K562 (cell line): ENCODE results near the gene PCNX4. TPM values are rescaled to one million over a fixed set of nuclear protein-coding genes. Genes with fewer than 3 reads are reported as not detected.

Experiments
- ATF1 ChIP-seq, 2 experiments: fragments of 450-650 bp in 1 of 2; IDR thresholded peaks; 2 replicates each; pipeline ENCODE4 v1.6.1; 2016; ENCODE audit warnings: missing compliant biosample characterization in 1 of 2, missing genetic modification characterization in 1 of 2
- BHLHE40 ChIP-seq: IDR thresholded peaks from 2 replicates; pipeline ENCODE4 v1.6.1; 2011; ENCODE audit warnings: low read length, improper control_type of control experiment
- CBFB ChIP-seq: sonication (generic); formaldehyde crosslinking; IDR thresholded peaks from 2 replicates; pipeline ENCODE4 v1.4.0; 2020; ENCODE audit warnings: mild to moderate bottlenecking, missing genetic modification reagents
- CHCHD3 ChIP-seq: fragments of 250-450 bp; sonication (Bioruptor Pico); IDR thresholded peaks from 2 replicates; pipeline ENCODE4 v2.1.2; 2022; ENCODE audit warnings: mild to moderate bottlenecking
- EZH2 ChIP-seq: IDR thresholded peaks from 2 replicates; pipeline ENCODE4 v1.6.1; 2012; ENCODE audit warnings: low read depth, mild to moderate bottlenecking, inconsistent platforms, low read length, borderline replicate concordance
- GATAD2B ChIP-seq: fragments of 450-650 bp; IDR thresholded peaks from 2 replicates; pipeline ENCODE4 v1.6.1; 2017; ENCODE audit warnings: mild to moderate bottlenecking, borderline replicate concordance
- HDAC1 ChIP-seq, 2 experiments: fragments of 450-650 bp; IDR thresholded peaks; 2 replicates each; pipeline ENCODE4 v1.6.1; 2016 to 2017; ENCODE audit warnings: inconsistent platforms in 1 of 2, mild to moderate bottlenecking in 1 of 2, moderate library complexity in 1 of 2
- HDAC6 ChIP-seq: IDR thresholded peaks from 2 replicates; pipeline ENCODE4 v1.6.1; 2012; ENCODE audit warnings: low read depth, mild to moderate bottlenecking, control low read depth, inconsistent platforms, low read length, moderate library complexity
- HLTF ChIP-seq: fragments of 450-650 bp; IDR thresholded peaks from 2 replicates; pipeline ENCODE4 v1.6.1; 2016
- IRF9 ChIP-seq: fragments of 450-650 bp; IDR thresholded peaks from 2 replicates; pipeline ENCODE4 v1.6.1; 2016; ENCODE audit warnings: missing biosample characterization, missing genetic modification characterization
- MAX ChIP-seq: sonication (generic); formaldehyde crosslinking; IDR thresholded peaks from 2 replicates; pipeline ENCODE4 v1.9.0; 2022; ENCODE audit warnings: mild to moderate bottlenecking, missing genetic modification reagents
- MAZ ChIP-seq, 2 experiments: fragments of 450-650 bp in 1 of 2; sonication (generic) in 1 of 2; formaldehyde crosslinking; IDR thresholded peaks in 1 of 2; conservative IDR thresholded peaks in 1 of 2; 2 replicates each; pipeline versions ENCODE4 v1.4.0 to v1.5.0; 2020; ENCODE audit warnings: mild to moderate bottlenecking in 1 of 2, missing genetic modification reagents in 1 of 2
- NR1H2 ChIP-seq: sonication (generic); formaldehyde crosslinking; IDR thresholded peaks from 2 replicates; pipeline ENCODE4 v1.4.0; 2020; ENCODE audit warnings: mild to moderate bottlenecking, missing genetic modification reagents
- PHF20 ChIP-seq: fragments of 450-650 bp; IDR thresholded peaks from 2 replicates; pipeline ENCODE4 v1.6.1; 2018; ENCODE audit not compliant: partially characterized antibody
- RBM22 ChIP-seq: fragments of 200-400 bp; formaldehyde crosslinking; IDR thresholded peaks from 2 replicates; pipeline ENCODE4 v1.6.1; 2018; ENCODE audit warnings: low read length, low read depth; ENCODE audit not compliant: poor library complexity, severe bottlenecking
- TCFL5 ChIP-seq: fragments of 250-450 bp; sonication (Bioruptor Pico); conservative IDR thresholded peaks from 2 replicates; pipeline ENCODE4 v1.6.1; 2021; ENCODE audit warnings: mild to moderate bottlenecking, moderate library complexity, matching md5 sums
- ZC3H8 ChIP-seq: fragments of 450-650 bp; IDR thresholded peaks from 2 replicates; pipeline ENCODE4 v1.6.1; 2017
- ZNF23 ChIP-seq: fragments of 250-450 bp; sonication (Bioruptor Pico); IDR thresholded peaks from 2 replicates; pipeline ENCODE4 v1.4.0; 2020; ENCODE audit warnings: mild to moderate bottlenecking
- ZNF232 ChIP-seq: sonication (generic); formaldehyde crosslinking; IDR thresholded peaks from 2 replicates; pipeline ENCODE4 v1.8.0; 2022; ENCODE audit warnings: mild to moderate bottlenecking, missing genetic modification reagents
- ZNF695 ChIP-seq: fragments of 450-650 bp; formaldehyde crosslinking; IDR thresholded peaks from 2 replicates; pipeline ENCODE4 v1.4.0; 2020; ENCODE audit warnings: mild to moderate bottlenecking, moderate library complexity
- polyA plus RNA-seq, 8 experiments: library from polyadenylated mRNA; depleted of rRNA in 4 of 8; stranded (reverse) in 5 of 8; unstranded in 3 of 8; fragments of >200 nt; fragmentation: Nextera tagmentation in 2 of 8; fragmentation: Illumina TruSeq in 1 of 8; extraction: Ambion mirVana in 2 of 8; extraction: Trizol in 1 of 8; gene quantifications; 2 replicates each; pipeline versions ENCODE4 v1.2.1 to v1.2.3, GENCODE V29; 2011 to 2014; ENCODE audit warnings: inconsistent platforms in 1 of 8, missing spikeins in 1 of 8
- total RNA-seq, 7 experiments: library from RNA; depleted of rRNA in 6 of 7; stranded (reverse); fragments of >200 nt in 6 of 7; fragmentation: Illumina TruSeq in 2 of 7; extraction: Trizol in 2 of 7; gene quantifications; 2 replicates each; pipeline versions ENCODE4 v1.2.1 to v1.2.3, GENCODE V29; 2011 to 2021; ENCODE audit warnings: low replicate concordance in 1 of 7
- TF ChIP-seq, protein P1 (sequence below), 3 experiments: fragments of 200-800 bp in 1 of 3; fragments of 250-450 bp in 1 of 3; fragments of 450-650 bp in 1 of 3; sonication (Bioruptor Pico) in 1 of 3; sonication (Bioruptor generic) in 1 of 3; formaldehyde crosslinking in 1 of 3; IDR thresholded peaks; 2 replicates each; pipeline versions ENCODE4 v1.6.1 to v1.8.0; 2016 to 2022; ENCODE audit warnings: mild to moderate bottlenecking in 2 of 3, missing genetic modification characterization in 2 of 3, missing compliant biosample characterization in 1 of 3, moderate library complexity in 1 of 3
- TF ChIP-seq, protein P2 (sequence below): sonication (generic); formaldehyde crosslinking; IDR thresholded peaks from 2 replicates; pipeline ENCODE4 v1.8.1; 2023; ENCODE audit warnings: mild to moderate bottlenecking, missing genetic modification reagents

PCNX4 gene
- total and polyA plus RNA-seq, 9 of the 15 experiments (the other 6 are each of a cell fraction or from before 2014, with no cell fraction given): 10.0 to 41.2 (median 22.4) TPM

GRCh38 chr14:60164712-60165546 is 73.2 kb downstream of the PCNX4 start, which contains the start of gene DHRS7 (continued):
- no peak for TF ChIP-seq IRF9
- TF ChIP-seq GATAD2B: no peak
- TF ChIP-seq, protein P1, sequence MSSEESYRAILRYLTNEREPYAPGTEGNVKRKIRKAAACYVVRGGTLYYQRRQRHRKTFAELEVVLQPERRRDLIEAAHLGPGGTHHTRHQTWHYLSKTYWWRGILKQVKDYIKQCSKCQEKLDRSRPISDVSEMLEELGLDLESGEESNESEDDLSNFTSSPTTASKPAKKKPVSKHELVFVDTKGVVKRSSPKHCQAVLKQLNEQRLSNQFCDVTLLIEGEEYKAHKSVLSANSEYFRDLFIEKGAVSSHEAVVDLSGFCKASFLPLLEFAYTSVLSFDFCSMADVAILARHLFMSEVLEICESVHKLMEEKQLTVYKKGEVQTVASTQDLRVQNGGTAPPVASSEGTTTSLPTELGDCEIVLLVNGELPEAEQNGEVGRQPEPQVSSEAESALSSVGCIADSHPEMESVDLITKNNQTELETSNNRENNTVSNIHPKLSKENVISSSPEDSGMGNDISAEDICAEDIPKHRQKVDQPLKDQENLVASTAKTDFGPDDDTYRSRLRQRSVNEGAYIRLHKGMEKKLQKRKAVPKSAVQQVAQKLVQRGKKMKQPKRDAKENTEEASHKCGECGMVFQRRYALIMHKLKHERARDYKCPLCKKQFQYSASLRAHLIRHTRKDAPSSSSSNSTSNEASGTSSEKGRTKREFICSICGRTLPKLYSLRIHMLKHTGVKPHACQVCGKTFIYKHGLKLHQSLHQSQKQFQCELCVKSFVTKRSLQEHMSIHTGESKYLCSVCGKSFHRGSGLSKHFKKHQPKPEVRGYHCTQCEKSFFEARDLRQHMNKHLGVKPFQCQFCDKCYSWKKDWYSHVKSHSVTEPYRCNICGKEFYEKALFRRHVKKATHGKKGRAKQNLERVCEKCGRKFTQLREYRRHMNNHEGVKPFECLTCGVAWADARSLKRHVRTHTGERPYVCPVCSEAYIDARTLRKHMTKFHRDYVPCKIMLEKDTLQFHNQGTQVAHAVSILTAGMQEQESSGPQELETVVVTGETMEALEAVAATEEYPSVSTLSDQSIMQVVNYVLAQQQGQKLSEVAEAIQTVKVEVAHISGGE (CRISPR knock-in tag; IDR thresholded peaks at IDR 0.05): no peak
- TF ChIP-seq MAZ (CRISPR knock-in tag; conservative IDR thresholded peaks at IDR 0.05 in 1 of 2, IDR thresholded peaks at IDR 0.05 in 1 of 2): peak; percentile 46 to 50; a peak in 3 of 4 replicates
- no peak for TF ChIP-seq HDAC6
- TF ChIP-seq HLTF: no peak
- no peak for TF ChIP-seq ZNF23 (CRISPR knock-in tag)
- TF ChIP-seq BHLHE40: no peak
- no peak for TF ChIP-seq ZC3H8
- TF ChIP-seq CHCHD3: no peak
- TF ChIP-seq, protein P2, sequence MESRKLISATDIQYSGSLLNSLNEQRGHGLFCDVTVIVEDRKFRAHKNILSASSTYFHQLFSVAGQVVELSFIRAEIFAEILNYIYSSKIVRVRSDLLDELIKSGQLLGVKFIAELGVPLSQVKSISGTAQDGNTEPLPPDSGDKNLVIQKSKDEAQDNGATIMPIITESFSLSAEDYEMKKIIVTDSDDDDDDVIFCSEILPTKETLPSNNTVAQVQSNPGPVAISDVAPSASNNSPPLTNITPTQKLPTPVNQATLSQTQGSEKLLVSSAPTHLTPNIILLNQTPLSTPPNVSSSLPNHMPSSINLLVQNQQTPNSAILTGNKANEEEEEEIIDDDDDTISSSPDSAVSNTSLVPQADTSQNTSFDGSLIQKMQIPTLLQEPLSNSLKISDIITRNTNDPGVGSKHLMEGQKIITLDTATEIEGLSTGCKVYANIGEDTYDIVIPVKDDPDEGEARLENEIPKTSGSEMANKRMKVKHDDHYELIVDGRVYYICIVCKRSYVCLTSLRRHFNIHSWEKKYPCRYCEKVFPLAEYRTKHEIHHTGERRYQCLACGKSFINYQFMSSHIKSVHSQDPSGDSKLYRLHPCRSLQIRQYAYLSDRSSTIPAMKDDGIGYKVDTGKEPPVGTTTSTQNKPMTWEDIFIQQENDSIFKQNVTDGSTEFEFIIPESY: 0 out of 2 replicates have a peak, but pooled peaks have one; percentile 12
- TF ChIP-seq RBM22: peak; percentile 18
- 0 out of 2 replicates have a peak, but pooled peaks have one; percentile 10 for TF ChIP-seq ATF1 (CRISPR knock-in tag; IDR thresholded peaks at IDR 0.05)
- TF ChIP-seq ATF1 (tag; IDR thresholded peaks at IDR 0.05): 0 out of 2 replicates have a peak, but pooled peaks have one; percentile 31
- no peak for TF ChIP-seq CBFB (CRISPR knock-in tag)
- TF ChIP-seq MAX (CRISPR knock-in tag): peak; percentile 42; the same call in 1 of the 2 replicates
- TF ChIP-seq TCFL5: no peak
- TF ChIP-seq HDAC1 (IDR thresholded peaks at IDR 0.05): peak in 1 of 2 experiments; percentile 47; a peak in 1 of 4 replicates
- no peak for TF ChIP-seq ZNF232 (CRISPR knock-in tag)
- TF ChIP-seq PHF20: peak; percentile 44
- no peak for TF ChIP-seq EZH2
- no peak for TF ChIP-seq ZNF695 (CRISPR knock-in tag)
- TF ChIP-seq NR1H2 (CRISPR knock-in tag): no peak
